Fibroblast of skin of right quadriceps (primary cell): ENCODE results near the gene ISG15.
"Not testable (repeated sequence)": the region's sequence is repeated elsewhere in the genome, so short reads cannot be mapped to it uniquely, and the experiment has no call there.

Source experiments
- DNase-seq: peaks from one replicate; pipeline ENCODE4 v3.0.0-alpha.2; 2013

Gene ISG15

DNA sequence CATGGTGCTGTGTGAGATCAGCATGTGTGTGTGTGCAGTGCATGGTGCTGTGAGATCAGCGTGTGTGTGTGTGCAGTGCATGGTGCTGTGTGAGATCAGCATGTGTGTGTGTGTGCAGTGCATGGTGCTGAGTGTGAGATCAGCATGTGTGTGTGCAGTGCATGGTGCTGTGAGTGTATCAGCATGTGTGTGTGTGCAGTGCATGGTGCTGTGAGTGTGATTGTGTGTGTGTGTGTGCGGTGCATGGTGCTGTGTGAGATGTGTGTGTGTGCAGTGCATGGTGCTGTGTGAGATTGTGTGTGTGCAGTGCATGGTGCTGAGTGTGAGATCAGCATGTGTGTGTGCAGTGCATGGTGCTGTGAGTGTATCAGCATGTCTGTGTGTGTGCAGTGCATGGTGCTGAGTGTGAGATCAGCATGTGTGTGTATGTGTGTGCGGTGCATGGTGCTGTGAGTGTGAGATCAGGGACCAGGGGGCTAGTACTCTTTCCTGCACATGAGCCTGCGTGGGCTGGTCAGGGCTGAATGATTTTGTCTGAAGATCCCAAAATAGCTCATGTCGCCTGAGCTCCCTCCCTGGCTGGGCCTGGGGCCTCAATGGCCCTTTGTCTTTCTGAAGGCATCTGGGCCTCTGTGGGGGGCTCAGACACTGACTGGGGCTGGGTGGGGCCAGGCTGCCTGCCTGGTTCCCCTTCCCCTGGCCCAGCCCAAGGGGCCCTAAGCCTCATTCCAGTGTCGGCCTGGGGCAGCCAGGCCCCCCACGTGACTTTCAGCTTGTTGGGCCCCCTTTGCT, 17.8 kb downstream of the ISG15 start:
- not testable (repeated sequence) for DNase-seq

DNA sequence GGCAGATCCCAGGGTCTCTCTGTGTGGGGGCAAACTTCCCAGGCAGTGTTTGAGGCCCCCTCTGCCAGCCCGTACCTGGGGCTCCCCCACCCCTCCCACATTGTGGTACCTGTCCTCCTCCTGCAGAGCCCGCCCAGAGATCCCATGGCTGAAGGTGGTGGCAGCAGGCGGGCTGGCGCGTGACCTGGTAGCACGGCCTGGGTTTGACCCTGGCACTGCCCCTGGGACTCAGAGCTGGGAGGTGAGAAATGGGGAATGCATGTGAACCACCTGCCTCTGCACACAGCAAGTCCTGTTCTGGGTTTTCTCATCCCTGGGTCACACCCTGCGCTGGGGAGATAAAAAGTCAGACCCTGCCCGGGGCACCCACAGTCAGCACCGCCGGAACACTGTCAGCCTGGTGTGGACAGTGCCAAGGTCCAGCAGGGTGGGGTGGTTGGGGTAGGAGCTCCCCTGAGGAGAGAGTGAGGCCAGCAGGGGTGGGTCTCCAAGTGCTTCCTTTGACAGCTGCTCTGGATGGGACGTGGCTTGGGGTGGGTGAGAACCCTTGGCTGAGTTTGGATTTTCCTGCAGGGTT, 18.4 kb downstream of the ISG15 start:
- no peak for DNase-seq

GRCh38 chr1:1032424-1032823, 19.1 kb downstream of the ISG15 start:
- no peak for DNase-seq

GRCh38 chr1:1033009-1033587, 19.8 kb downstream of the ISG15 start:
- peak; percentile 77 for DNase-seq

DNA sequence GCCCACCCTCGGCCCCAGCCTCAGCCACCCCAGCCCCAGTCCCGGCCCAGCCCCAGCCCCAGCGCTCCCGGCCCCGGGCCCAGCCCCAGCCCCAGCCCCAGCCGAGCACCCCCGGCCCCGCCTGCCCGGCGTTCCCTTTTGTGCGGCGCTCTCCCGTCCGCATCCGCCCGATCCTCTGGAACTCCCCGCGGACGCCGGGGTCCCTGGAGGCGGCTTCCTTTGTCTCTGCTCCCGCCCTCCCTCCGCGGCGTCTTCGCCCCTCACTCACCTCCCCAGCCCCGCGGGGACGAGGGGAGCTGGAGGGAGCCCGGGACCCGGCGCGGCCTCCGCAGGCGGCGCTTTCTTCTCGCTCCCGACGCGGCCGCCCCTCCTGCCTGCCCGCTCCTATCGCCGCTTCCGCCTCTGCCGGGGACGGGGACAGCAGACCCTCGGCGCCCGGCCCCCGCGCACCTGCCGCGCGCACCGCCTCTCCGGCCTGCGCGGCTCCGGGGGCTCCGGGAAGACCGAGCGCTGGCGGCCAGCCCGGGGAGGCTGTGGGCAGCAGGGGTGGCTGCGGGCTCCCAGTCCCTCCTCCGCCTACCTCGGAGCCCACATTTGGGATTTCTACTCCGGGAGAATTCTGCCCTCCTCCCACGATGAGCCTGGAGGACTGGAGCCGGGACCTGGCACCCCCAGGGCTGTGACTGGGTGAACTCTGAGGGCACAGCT, 20.6 kb downstream of the ISG15 start:
- DNase-seq = no peak

DNA sequence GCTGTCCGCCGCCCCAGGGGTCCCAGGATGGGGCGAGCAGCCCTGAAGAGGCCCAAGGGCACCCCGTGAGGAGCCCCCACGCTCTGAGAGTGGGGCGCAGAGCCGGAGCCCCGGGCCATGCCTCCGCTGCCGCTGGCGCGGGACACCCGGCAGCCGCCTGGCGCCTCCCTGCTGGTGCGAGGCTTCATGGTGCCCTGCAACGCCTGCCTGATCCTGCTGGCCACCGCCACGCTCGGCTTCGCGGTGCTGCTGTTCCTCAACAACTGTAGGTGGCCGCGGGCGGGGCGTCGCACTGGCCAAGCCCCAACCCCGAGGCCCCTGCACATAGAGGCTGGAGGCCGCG, 21.1 kb downstream of the ISG15 start:
- DNase-seq = no peak

GRCh38 chr1:1035291-1035943, 22.1 kb downstream of the ISG15 start:
- no peak for DNase-seq

DNA sequence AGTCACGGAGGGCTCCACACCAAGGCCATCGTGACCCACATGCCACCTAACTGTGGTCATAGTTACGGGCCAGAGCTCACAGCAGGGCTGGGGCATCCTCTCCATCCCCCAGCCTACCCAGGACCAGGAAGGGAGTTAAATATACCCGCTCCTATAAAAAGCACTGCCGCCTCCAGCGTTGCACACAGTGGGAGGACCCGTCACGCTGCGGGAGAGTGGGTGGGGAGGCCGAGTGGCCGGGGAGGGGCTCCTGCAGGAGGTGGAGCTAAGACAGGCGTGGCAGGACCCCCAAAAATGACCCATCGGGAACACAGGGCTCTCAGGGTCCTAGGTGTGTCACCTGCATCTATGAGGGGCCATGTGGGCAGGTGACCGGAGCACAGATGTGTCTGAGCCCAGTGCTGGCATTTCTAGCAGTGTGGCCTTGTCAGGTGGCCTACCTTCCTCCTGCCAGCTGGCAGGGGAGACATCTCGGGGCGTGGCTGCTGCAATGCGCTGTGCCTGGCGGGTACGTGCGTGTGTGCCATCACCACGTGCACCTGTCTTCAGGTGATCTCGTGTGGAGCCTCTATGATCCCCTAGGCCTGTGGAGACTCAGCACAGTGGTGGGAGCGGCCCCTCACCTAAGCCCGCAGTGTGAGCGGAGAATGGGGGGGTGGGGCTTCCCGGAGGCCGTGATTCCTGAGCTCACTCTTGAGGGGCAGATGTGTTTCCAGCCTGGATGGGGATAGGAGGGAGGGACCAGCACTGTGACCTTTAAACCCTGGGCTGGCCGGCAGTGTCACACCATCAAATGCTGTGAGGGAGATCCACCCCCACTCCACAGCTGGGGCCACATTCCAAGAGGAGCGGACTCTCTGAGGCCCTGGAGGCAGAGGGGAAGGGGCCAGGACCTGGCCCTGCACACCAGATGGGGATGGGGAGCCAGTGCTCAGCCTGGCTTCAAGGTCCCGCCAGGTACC, 24.4 kb downstream of the ISG15 start:
- DNase-seq = no peak

- no peak for DNase-seq
Measured at GRCh38 chr1:1038694-1039093, 25.4 kb downstream of the ISG15 start.

DNA sequence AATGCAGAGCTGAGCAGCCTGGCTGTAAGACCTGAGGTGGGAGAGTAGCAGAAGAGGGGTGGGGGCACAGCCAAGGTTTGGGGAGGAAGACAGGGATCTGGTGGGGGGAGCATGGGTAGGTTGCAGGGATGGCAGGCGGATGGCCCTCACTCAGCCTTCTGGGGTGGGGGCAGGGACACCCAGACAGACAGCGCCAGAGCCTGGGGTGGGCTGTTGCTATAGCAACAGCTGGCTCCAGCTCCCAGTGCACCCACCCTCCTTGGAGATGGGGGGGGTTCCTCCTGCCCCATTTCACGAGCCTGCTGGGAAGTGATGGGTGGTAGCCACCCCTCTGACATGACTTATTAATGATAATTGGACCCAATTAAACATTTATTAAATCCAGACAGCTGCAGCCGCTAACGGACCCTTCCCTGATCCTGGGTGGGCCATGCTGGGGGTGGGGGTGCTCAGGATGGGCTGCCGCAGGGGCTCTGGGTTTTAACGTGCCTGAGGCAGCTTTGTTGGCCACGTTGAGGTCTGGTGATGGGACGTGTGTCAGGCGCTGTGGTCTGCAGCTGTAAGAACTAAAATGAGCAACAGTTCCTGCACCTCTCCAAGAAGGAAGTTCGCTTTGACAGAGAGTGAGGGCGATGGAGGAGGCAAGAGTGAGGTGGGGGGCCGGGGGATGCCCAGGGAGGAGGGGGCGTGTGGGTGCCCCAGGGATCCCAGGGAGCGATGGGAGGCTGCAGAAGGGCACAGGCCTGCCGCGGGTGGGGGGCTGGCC, 26.0 kb downstream of the ISG15 start:
- DNase-seq = no peak

DNA sequence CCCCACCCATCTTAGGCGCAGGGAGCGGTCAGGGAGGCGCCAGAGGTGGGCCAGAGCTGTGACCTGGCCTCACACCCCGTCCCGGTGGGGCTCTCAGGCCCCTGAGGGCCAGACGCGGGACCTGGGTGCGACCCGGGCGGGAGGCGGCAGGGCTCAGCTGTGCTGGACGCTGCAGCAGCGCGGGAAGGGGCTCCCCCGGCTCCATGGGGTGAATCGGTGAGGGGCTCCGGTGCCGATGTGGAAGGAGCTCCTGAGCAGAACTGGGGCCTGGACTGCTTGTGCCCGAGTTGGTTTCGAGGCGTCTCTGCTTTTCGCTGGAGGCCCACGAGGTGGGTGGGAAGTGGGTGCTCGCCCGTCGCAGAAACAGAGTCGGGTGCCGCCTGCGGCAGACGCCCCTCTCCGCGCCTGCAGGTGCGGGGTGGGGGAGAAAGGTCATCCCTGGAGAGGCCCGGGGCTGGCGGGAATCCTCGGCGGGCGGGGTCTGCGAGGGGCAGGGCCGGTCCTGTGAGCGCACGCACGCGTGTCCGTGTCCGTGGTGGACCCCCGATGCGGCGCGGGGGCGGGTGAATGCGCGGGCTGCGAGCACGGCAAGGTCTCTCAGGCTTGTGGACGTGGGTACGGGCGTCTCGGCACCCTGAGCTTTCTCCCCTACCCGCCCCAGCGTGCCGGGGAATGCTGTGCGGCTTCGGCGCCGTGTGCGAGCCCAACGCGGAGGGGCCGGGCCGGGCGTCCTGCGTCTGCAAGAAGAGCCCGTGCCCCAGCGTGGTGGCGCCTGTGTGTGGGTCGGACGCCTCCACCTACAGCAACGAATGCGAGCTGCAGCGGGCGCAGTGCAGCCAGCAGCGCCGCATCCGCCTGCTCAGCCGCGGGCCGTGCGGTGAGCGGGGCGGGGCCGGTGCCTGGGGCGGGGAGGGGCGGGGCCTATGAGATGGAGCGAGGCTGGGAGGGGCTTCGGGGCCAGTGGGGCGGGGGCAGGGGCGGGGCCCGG, 27.0 kb downstream of the ISG15 start:
- peak; percentile 87 for DNase-seq

DNA sequence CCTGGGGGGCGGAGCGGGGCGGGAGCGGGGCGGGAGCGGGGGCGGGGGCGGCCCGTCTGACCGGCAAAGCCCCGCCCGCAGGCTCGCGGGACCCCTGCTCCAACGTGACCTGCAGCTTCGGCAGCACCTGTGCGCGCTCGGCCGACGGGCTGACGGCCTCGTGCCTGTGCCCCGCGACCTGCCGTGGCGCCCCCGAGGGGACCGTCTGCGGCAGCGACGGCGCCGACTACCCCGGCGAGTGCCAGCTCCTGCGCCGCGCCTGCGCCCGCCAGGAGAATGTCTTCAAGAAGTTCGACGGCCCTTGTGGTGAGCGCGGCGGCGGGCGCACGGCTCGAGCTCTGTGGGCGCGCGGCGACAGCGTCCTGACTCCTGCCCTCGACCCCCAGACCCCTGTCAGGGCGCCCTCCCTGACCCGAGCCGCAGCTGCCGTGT, 27.8 kb downstream of the ISG15 start:
- DNase-seq = no peak

DNA sequence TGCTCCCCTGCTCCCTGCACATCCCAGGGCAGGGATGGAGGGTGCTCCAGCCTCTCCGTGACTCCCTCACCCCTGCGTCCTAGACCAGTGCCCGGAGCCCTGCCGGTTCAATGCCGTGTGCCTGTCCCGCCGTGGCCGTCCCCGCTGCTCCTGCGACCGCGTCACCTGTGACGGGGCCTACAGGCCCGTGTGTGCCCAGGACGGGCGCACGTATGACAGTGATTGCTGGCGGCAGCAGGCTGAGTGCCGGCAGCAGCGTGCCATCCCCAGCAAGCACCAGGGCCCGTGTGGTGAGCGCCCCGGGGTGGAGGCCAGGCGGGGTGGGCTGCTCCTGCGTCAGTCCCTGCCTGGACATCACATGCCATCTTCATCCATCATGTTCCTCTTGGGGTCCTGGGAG, 28.6 kb downstream of the ISG15 start:
- DNase-seq = no peak

DNA sequence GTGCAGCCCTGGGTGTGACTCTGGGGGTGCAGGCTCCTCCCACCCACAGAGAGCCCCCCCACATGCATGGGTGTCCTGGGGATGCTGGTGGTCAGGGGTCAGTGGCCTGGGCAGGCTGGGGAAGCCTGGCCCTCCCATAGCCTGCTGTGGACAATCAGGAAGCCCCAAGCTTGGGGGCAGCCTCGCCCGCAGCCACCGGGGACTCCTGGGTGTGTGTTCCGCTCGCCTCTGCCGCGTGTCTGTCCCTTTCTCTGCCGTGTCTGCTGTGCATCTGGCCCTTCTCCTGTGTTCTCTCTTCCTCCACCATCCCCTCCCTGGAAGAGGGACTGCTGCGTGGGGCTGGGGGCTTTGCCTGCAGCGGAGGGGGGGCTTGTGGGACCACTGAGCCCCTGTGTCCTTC, 29.5 kb downstream of the ISG15 start:
- no peak for DNase-seq

- DNase-seq = no peak
Measured at GRCh38 chr1:1043411-1043810, 30.1 kb downstream of the ISG15 start.

GRCh38 chr1:1043921-1044320, 30.6 kb downstream of the ISG15 start:
- DNase-seq = no peak

- DNase-seq = no peak
Measured at GRCh38 chr1:1044455-1045078, 31.3 kb downstream of the ISG15 start.

- DNase-seq = no peak
Measured at GRCh38 chr1:1045129-1045528, 31.8 kb downstream of the ISG15 start.

GRCh38 chr1:1046243-1046642, 32.9 kb downstream of the ISG15 start:
- no peak for DNase-seq

- no peak for DNase-seq
Measured at GRCh38 chr1:1046767-1047166, 33.5 kb downstream of the ISG15 start.
